HG03108 (cell line): ENCODE measurements around the gene SLC51B.
"Not testable (repeated sequence)": the region's sequence is repeated elsewhere in the genome, so short reads cannot be mapped to it uniquely, and the experiment has no call there.

ENCODE experiments used
- ATAC-seq: cut with Tn5 transposase; IDR thresholded peaks from one replicate; pipeline ENCODE4 v1.9.1; 2021; ENCODE audit warnings: moderate library complexity; ENCODE audit not compliant: unreplicated experiment

SLC51B gene

DNA sequence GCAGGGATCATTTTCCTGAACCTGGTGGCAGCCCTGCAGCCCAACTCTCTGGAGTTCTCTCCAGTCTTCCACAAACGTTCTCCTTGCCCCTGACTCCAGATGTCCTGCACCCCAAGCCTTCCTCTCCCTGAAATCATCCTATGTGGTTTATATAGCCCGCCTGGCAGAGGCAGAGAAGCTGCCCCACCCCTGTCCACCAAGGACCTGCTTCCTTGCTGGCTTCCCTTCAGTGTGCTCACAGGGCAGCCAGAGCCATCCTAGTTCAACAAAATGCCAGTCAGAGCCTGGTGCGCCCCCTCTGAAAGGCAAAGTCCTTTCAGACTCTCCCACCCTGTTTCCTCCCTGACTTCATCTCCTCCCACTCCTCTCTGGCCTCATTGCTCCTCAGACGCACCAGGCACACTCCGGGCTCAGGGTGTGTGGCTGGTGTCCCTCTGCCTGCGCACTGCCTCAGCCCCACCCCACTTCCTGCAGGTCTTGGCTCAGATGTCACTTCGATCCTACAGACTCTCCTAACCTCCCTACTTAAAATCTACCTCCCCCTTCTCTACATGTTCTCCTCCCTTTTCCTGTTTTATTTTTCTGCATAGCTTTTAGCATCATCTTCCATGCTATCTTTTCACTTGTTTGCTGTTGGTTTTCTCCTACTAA lies 37.2 kb downstream of the SLC51B start:
- ATAC-seq: no peak

DNA sequence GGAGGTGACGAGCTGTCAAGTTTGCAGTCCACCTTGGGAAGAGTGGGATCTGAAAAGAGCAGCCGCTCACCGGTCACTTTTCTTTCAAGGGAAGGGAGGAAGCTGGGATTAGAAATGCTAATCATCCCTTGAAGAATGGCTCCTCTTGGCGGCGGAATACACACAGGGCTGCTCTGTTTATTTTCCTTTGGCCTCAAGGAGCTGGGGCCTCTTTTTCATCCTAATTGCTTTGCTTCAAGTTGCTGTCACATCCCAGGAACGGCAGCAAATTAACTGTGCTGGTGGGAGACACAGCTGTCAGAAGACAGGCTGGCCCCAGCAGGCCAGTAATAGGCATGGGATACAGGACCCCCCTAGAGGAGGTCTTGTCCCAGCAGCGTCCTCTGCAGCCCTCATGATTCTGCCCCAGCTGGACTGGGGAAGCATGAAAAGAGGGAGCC lies 38.1 kb downstream of the SLC51B start:
- ATAC-seq: no peak

DNA sequence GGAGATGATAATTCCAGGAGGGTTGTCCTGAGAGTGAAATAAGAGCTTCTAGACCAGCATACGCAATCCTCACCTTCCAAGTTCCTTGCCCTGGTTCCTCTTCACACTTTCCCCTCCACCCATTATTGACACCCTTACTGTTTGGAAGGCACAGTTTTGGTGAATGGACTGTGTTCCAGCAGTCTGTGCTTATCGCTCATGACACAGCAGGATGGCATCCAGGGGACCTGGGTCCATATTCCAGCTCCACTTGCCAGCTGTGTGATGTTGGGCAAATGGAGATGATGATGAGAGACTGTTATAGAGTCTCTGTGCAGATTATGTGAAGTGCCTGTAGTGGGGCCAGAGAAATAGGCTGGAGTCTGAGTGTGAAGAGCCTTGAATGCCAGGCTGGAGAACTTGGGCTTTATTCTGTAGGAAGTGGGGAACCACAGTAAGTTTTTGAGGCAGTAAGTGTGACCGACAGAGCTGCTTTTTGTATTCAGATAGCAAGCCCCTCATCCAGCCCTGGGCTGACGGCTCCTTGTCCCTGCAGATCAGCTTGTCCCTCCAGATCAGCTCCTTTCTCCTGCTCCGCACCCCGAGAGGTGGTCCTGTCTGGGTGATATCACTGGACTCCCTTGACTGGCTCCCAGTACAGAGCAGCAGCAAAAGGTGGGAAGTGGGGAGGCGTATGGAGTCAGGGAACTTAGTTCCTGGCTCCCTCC lies 39.5 kb downstream of the SLC51B start:
- no peak for ATAC-seq

DNA sequence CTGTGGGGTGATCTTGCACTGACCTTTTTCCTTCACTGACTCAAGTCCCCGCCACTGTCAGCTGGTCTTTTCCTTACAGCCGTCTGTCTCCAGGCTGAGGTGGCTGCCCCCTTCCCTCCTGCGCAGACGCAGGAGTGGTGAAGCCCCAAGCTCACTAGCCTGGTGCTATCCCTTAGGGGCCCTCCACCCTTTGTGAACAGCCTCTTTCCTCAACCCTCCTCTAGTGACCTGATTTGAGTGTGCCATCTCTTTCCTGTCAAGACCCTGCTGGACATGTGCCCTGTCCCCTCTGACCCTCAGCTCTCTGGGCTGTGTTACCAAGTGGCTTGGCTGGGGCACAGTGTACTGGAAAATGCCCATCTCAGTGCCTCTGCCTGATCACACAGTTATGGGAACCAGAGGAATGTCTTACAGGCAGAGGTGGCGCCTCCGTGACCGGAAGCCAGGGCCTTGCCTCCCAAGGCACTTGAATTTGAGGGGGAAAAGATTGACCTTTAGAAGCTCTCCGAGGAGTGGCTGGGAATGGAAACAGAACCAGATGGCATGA lies 40.1 kb downstream of the SLC51B start:
- no peak for ATAC-seq

DNA sequence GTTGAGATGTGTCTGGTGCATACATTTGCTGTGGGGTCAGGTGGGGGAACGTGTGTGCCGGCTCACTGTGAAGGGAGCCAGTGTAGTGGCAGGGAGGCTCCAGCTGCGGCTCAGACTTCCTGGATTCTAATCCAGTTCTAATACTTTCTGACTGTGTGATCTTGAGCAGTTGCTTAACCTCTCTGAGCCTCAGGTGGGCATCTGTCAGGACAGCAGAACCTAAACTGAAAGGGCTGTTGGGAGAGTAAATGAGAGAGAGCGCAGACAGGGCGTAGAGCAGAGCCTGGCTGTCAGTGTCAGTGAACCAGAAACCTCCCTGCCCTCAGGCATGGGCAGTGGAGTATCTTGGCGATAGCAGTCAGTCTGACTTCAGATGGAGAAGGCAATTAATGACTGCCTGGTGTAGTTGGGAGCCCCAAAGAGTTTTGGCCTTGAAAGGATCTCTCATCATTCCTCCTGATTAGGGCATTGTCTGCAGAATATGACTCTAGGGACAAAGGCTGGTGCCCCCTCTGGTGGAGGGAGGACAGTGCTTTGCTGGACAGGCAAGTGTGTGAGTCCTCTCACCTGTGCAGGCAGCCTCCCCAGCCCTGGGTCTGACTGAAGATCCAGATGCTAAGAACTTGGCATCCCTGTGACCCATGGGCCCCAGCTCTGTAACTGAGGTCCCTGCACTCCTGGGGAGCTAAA lies 40.9 kb downstream of the SLC51B start:
- ATAC-seq: no peak

DNA sequence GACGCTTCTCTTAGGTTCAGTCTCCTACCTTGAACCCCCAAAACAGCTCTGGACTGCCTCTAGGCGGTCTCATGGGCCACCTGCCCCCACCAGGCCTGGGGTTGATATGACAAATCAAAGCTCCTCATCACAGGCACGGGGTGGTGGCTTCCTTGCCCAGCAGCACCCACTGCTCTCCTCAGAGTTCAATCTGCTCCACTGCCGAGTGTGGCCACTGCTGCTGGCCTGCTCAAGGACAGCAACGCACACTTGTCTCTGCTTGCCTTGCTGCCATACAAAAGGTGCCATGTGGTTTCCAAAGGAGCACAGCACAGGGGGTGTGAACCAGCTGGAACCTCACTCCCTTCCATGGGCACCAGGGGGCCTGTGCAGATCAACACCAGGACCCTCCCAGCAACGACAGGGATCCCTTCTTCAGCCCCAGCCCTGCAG lies 41.5 kb downstream of the SLC51B start:
- no peak for ATAC-seq

DNA sequence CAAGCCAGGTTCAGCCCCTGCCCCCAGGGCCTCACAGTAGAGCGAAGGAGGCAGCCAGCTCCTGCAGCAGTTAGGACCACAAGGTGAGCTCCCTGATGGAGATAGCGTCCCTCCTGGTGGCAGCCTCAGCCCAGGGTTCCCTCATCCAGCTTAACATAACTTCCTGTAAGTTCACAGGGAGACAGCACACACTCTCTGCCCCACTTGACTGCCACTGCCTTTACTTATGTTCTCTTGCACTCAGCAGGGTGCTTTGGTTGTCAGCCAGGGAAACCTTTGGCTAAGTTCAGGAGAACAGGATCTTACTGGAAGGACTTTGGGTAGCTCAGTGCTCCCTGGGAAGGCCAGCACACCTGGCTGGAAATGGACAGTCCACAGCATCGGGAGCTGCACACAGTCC lies 42.2 kb downstream of the SLC51B start:
- ATAC-seq: no peak

DNA sequence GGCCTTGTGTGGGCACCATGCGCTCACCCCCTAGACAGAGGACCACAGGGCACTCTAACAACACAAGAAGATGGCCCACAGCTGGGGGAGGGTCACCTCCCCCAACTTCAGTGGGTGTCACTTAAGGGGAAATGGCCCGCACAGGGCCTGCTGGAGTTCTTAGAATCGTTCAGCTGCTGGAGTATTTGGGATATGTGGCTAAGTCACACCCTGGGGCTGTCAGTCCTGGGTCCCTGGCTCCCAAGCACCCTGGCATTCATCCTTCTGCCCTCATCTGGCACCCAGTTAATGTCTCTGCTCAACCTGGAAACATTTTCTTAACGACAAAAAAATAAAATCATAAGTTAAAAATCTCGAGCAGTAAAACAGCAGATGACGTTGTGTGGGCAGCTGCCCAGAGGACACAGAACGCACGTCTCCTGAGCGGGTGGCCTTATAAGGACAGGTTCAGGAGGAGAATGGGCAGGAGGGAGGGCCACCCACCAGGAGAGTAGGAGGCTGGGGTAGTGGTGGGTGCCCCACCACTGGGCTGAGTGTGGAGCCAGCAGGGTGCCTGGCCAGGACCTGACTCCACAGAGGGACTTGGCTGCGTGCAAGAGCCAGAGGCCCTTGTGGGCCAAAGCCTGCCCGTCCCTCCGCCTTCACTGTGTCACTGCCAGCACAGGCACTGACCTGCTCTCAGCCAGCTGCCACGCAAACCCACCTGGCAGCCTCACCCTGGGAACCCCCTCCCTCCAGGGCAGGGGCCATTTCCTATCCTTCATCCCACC lies 42.9 kb downstream of the SLC51B start:
- ATAC-seq: no peak

DNA sequence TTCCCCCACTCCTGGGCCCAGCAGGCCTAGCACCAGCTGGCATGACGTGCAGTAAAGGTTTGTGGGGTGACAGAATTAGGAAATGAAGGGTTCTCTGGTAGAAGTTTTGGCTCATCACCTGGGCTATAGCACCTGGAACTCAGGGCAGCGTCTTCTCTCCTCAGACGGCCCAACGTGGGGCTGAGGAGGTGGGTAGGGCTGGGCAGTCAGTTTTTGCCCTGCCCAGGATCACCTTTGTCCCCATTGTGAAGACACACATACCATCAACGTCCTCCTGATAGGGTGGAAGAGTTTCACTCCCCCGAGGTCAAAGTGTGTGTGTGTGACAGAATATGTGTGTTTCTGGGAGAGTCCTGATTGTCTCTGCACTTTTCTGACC lies 43.4 kb downstream of the SLC51B start:
- no peak for ATAC-seq

DNA sequence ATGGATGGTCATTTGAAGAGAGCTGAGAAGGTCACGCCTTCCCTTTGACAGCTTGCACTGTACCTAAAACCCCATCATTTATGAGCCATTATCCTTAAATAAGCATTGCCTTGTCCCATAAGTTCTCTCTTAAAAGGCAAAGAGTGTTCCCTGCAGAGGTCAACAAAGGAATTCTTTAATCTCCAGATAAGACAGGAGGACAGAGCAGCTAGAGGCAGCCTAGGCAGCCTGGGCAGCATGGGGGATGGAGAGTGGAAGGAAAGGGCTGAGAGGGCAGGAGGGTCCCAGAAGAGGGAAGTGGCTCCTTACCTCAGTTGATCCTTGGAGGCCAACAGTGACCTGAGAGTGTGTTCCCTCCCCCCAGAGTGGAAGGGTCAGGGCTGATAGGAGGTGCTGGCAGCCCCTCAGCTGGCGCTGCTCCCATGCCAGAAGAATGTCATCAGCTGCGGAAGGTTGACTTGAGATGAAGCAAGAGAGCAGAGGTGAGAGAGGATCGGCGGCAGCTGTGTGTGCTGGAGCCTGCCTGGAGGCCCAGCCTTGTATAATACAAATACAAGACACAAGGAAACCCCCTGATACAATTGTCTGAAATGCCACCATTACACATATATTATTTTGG lies 44.1 kb downstream of the SLC51B start:
- ATAC-seq: no peak

DNA sequence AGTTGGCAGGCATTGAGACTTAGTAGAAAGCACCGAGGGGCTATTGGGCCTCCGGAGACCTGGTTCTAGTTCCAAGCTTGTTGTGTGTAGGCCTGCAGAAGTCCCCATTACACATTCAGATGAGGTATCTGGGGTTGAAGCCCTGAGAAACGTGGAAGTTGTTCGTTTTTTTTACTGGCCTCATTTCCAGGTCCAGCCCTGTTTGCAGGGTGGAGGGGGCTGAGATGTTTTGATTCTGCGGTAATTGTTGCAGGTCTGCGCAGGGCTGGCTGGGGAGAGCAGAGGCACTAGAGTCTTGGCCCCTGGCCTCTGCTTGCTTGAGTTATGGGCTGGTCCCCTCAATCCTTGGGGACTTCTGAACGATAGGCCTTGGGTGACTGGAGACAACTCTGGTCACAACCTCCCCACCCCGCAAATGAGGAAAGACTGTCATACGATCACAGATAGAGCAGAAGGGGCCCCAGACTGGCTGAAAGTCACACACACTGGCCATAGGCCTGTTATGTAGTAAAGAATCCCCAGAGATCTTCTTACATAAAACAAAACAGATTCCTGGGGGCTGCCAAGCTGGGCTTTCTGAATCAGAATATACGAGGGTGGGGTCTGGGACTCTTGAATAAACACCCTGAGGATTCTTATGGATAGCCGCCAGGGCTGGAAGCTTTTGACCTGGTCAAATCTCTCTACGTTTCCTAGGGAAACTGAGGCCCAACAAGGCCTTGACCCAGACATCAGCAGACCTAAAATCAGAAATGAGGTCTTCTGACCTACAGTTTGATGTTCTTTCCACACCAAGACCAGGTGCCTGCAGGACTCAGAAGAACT lies 47.0 kb downstream of the SLC51B start:
- no peak for ATAC-seq

DNA sequence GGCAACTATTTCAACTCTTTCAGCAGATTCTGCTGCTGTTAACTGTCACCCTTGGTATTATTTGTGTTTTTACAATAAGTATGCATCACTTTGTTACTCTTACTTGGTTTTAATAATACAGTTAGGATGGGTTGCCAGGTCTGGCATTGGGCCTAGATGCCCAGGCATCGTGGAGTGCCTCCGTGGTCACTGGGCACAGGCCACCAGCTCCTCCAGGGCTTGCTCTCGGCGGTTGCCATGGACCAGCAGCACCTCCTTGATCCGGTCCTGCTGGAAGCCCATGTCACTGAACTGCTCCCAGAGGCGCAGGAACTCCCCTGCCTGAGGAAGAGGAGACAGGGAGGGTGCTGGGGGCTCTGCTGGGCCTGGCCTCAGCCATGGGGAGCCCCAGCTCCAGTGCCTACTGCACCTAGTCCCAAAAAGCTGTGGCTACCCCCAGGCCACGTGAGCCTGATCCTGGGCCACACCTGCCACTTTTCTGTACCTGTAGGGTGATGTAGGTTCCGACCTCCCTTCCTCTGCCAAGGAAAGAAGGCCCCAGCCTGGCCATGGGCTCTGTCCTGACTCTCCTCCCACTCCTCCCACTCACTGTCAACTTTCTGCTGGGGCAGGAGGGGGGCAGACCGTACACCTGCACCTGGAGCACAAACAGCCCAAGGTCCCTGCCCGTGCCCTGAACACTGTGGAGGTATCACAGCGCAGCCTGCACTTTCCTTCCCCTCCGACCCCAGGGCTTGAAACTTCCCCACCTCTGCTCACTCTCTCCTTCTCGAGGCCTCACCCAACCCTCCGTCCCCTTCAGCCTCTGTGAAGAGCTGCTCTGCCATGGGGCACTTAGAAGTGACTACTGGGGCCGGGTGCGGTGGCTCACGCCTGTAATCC lies 48.0 kb downstream of the SLC51B start:
- ATAC-seq: no peak

DNA sequence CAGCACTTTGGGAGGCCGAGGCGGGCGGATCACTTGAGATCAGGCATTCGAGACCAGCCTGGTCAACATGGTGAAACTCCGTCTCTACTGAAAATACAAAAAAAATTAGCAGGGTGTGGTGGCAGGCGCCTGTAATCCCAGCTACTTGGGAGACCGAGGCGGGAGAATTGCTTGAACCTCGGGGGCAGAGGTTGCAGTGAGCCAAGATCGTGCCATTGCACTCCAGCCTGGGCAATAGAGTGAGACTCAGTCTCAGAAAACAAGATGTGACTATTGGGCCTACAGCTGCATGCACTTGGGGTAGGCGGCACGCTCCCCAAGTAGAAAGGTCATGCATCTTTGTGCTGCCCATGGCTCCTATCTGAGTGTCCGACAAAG lies 48.6 kb downstream of the SLC51B start:
- not testable (repeated sequence) for ATAC-seq

DNA sequence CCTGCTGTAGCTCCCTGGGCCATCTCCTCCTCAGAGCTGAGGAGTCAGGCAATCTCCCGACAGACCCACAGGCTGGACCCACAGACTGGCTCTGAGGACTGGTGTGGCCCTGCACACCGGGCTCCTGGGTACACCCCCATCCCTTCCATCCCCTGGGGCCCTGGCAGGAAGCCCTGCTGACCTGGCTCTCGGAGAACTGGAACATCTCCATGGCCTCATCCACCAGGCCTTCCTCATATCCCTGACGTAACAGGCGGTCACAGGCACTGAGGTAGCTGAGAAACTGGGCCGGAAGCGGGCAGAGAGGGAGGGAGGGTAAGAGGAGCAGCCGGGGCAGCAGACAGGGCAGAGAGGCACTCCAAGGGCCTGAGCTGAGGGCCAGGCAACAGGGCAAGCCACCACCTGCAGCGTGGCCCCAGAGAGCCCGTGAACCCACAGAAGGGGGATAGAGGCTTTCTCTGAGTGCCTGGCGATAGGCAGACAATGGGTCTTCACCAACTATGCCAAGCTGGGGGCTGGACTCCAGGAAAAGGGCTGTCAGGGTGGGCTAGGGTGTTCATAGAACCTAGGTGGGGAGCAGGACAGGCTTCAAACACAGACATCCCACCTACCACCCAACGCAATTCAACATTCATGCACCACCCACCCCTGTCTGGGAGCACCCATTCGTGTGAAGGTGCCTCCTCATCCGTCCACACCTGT lies 49.3 kb downstream of the SLC51B start:
- ATAC-seq: no peak

DNA sequence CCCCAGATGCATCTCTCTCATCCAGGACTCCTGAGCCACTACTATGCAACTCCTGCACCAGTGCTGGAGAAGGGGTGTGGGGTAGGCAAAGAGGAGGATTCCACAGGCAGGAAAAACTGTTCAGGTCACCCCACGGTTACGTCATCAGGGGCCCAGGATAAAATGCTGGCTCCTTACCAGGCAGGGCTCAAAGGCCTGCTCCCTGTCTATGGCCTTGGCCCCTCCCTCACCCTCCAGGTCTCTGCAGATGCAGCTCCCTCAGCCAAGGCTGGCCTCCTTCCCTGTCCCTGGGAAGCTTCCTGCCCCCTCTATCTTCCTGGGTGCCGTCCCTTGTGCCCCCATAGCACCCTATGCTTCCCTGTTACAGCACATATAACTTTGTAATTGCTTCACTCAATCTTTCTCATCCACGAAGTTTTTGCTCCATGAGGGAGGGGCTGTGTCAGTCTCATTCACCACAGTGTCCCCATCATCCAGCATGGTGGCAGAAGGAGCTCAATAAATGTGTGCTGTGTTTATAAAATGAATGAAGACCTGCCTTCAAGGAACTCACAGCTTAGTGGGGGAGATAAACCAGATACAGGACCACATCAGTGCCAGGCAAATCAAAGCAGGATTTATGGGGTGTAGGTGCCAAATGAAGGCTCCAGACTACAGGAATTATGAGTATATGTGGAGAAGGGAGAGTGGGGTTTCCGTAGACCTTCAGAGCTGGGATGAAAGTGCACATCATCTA lies 50.0 kb downstream of the SLC51B start:
- ATAC-seq: no peak

DNA sequence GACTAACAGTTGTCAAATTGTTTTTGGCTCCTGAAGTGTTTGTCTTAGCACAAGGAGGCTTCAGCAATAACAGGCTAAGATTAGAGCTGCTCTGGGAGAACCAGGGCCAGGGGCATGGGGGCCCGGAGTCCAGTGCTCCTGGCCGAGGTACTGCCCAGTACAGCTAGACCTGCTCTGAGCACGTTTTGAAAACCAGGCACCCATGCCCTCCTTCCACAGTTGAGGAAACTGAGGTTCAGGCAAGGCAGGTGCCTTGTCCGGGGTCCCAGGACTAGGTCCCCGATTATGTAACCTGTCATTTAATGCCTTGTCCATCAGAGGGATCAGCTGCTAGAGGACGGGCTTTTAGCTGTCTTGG lies 50.5 kb downstream of the SLC51B start:
- ATAC-seq: no peak

DNA sequence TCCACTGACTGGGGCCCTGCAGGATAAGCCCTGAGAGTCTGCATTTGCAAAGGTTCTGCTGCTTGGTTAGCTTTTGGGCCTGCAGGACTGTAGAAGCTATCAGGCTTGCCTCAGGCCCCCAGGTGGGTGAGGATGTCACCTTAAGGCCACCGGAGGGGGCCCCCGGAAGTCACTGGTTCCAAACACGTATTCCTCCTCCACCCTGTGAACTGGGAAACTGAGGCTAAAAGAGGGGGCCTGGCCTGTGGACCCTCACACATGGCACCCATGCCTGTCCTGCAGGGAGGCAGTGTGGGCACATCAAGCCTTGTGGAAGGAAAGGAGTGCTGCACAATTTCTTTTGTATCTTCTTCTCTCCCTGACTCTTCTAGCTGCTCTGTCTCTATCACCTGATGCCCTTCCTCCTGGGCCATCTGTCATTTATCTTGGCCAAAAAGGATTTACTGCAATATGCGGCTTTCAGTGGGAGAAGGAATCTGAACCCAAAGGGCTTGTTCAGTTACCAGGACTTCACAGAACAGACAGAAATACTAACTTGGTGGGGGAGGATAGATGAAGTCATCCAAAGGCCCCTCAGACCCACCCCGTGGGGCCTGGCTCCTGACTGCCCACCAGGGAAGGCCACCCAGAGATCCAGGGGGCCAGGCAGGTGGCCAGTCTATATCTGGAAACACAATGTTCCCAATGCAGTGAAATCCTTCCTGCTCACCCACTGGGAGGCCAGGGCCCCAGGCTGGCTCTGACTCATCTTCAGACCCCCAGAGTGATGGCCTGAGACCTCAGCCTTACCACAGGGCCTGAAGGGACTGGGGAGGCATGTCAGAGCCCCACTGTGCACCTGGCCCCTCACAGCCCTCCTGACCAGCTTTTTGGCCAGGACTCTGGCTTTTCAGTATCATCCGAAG lies 51.5 kb downstream of the SLC51B start:
- no peak for ATAC-seq
